ENCODE data around the gene SKI. TPM values are rescaled to one million over a fixed set of nuclear protein-coding genes. Genes with fewer than 3 reads are reported as not detected.

Gene SKI
- total RNA-seq, 1 donor from 2014 or later = 26.9 TPM

DNA sequence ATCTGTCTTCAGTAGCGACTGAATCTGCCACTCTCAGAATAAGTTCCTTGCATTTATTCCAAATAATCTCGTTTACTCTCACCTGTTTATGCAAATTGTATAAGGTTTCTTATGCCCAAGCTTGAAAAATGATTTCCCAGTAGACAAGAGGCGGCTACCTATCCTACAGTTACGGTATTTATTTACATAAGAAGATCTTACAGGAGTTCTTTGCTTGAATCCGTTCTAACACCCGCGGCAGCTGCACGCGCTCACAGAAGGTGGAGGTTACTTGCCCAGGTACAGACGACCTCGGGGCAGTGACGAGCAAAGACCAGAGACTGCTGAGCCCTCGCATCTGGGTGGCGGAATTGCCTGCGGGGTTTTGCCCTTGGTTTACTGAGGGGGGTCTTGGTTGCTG, 79.9 kb downstream of the SKI start:
- TF ChIP-seq CTCF (IDR thresholded peaks at IDR 0.05; ENCODE audit: insufficient read depth, low read length, poor library complexity, severe bottlenecking) = no peak
- H3K27me3 ChIP-seq (ENCODE audit: control insufficient read depth, insufficient read depth, low read length) = no peaks in the 10 kb centered on the region
- DNase-seq (ENCODE audit: low read depth) = no peak
- no peak overlapping the region for H3K4me3 ChIP-seq (ENCODE audit: low read depth, low read length)
- H3K36me3 ChIP-seq (ENCODE audit: control insufficient read depth, insufficient read depth, low read length) = peaks cover 1% of the 10 kb centered on the region

GRCh38 chr1:2308844-2309243, 80.7 kb downstream of the SKI start:
- no peak overlapping the region for H3K4me3 ChIP-seq (ENCODE audit: low read depth, low read length)
- H3K27me3 ChIP-seq (ENCODE audit: control insufficient read depth, insufficient read depth, low read length) = no peaks in the 10 kb centered on the region
- H3K36me3 ChIP-seq (ENCODE audit: control insufficient read depth, insufficient read depth, low read length) = peaks cover 1% of the 10 kb centered on the region
- DNase-seq (ENCODE audit: low read depth) = no peak
- TF ChIP-seq CTCF (IDR thresholded peaks at IDR 0.05; ENCODE audit: insufficient read depth, low read length, poor library complexity, severe bottlenecking) = no peak

GRCh38 chr1:2310332-2311183, 82.4 kb downstream of the SKI start:
- no peak for TF ChIP-seq CTCF (IDR thresholded peaks at IDR 0.05; ENCODE audit: insufficient read depth, low read length, poor library complexity, severe bottlenecking)
- DNase-seq (ENCODE audit: low read depth) = no peak
- H3K4me3 ChIP-seq (ENCODE audit: low read depth, low read length) = no peak overlapping the region
- no peaks in the 10 kb centered on the region for H3K27me3 ChIP-seq (ENCODE audit: control insufficient read depth, insufficient read depth, low read length)
- H3K36me3 ChIP-seq (ENCODE audit: control insufficient read depth, insufficient read depth, low read length) = peaks cover 1% of the 10 kb centered on the region

- Histone ChIP-seq H3K36me3 (ENCODE audit: control insufficient read depth, insufficient read depth, low read length) (peaks cover 1% of the 10 kb centered on the region), H3K4me3 (ENCODE audit: low read depth, low read length) (no peak overlapping the region), H3K27me3 (ENCODE audit: control insufficient read depth, insufficient read depth, low read length) (no peaks in the 10 kb centered on the region)
- no peak for DNase-seq (ENCODE audit: low read depth)
- TF ChIP-seq CTCF (IDR thresholded peaks at IDR 0.05; ENCODE audit: insufficient read depth, low read length, poor library complexity, severe bottlenecking) = peak; percentile 56
Measured at GRCh38 chr1:2311184-2312032, 83.3 kb downstream of the SKI start.

- DNase-seq (ENCODE audit: low read depth) = no peak
- Histone ChIP-seq H3K36me3 (ENCODE audit: control insufficient read depth, insufficient read depth, low read length) (peaks cover 1% of the 10 kb centered on the region), H3K27me3 (ENCODE audit: control insufficient read depth, insufficient read depth, low read length) (no peaks in the 10 kb centered on the region), H3K4me3 (ENCODE audit: low read depth, low read length) (no peak overlapping the region)
- no peak for TF ChIP-seq CTCF (IDR thresholded peaks at IDR 0.05; ENCODE audit: insufficient read depth, low read length, poor library complexity, severe bottlenecking)
Measured at GRCh38 chr1:2312160-2312514, 84.0 kb downstream of the SKI start.
